Measurements from ENCODE around the gene ZNF791. TPM values are rescaled to one million over a fixed set of nuclear protein-coding genes. Genes with fewer than 3 reads are reported as not detected.
"Not testable (repeated sequence)": the region's sequence is repeated elsewhere in the genome, so short reads cannot be mapped to it uniquely, and the experiment has no call there.

ZNF791 gene
- total RNA-seq, 1 experiment from 2014 or later: 26.0 TPM

DNA sequence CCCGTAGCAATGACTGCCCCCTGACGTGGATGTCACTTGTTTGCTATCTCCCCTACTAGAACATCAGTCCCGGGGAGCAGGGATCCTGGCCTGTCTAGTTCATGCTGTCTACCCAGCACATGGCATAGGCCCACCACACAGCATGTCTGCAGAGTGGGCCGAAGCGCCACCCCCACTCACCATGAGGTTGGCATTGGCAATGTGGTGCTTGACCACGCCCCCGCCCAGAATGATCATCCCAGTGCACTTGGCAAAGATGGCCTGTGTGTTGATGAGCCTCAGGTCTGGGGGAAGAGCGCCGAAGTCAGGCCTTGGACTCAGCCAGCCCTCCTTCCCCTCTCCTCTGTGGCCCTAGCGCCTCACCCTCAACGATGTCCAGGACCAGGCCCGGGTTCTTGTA, 66.2 kb downstream of the ZNF791 start:
- Histone ChIP-seq H3K9me3 (ENCODE audit: low read depth, low read length, poor library complexity, severe bottlenecking) (no peaks in the 10 kb centered on the region), H3K27me3 (replicated peaks; ENCODE audit: insufficient read depth, low read depth, low read length, poor library complexity) (no peaks in the 10 kb centered on the region), H3K4me1 (ENCODE audit: insufficient read depth, low read length, poor library complexity, severe bottlenecking) (no peaks in the 10 kb centered on the region), H3K36me3 (ENCODE audit: insufficient read depth, low read length, poor library complexity, severe bottlenecking) (peaks cover 69% of the 10 kb centered on the region), H3K27ac (ENCODE audit: low read depth, low read length, poor library complexity, severe bottlenecking) (no peak overlapping the region), H3K4me3 (ENCODE audit: low read depth, low read length, poor library complexity, severe bottlenecking) (no peak overlapping the region)
- no TSS peak for BruUV-seq (replicated peaks)
- ChIA-PET POLR2A (ENCODE audit: low non-redundant PET) (no interaction called here), CTCF (interaction anchor here (0.6 kb wide), 2 partner anchors 170 to 171 kb away, joined by 3 read pairs; no protein-coding TSS in a partner anchor)
- intact Hi-C loops (cut with micrococcal nuclease; ENCODE audit: unreplicated experiment): loop anchor here (1.0 to 10.0 kb wide), 2 partner anchors 113 to 622 kb away; partner anchors contain the start of gene ZNF878
- TF ChIP-seq, protein P1, sequence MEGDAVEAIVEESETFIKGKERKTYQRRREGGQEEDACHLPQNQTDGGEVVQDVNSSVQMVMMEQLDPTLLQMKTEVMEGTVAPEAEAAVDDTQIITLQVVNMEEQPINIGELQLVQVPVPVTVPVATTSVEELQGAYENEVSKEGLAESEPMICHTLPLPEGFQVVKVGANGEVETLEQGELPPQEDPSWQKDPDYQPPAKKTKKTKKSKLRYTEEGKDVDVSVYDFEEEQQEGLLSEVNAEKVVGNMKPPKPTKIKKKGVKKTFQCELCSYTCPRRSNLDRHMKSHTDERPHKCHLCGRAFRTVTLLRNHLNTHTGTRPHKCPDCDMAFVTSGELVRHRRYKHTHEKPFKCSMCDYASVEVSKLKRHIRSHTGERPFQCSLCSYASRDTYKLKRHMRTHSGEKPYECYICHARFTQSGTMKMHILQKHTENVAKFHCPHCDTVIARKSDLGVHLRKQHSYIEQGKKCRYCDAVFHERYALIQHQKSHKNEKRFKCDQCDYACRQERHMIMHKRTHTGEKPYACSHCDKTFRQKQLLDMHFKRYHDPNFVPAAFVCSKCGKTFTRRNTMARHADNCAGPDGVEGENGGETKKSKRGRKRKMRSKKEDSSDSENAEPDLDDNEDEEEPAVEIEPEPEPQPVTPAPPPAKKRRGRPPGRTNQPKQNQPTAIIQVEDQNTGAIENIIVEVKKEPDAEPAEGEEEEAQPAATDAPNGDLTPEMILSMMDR (conservative IDR thresholded peaks at IDR 0.05; ENCODE audit: low read depth, low read length): no peak
- TF ChIP-seq EZH2 (IDR thresholded peaks at IDR 0.05; ENCODE audit: borderline replicate concordance, low read depth, low read length, poor library complexity, severe bottlenecking): no peak
- no peak for DNase-seq (ENCODE audit: low spot score)

DNA sequence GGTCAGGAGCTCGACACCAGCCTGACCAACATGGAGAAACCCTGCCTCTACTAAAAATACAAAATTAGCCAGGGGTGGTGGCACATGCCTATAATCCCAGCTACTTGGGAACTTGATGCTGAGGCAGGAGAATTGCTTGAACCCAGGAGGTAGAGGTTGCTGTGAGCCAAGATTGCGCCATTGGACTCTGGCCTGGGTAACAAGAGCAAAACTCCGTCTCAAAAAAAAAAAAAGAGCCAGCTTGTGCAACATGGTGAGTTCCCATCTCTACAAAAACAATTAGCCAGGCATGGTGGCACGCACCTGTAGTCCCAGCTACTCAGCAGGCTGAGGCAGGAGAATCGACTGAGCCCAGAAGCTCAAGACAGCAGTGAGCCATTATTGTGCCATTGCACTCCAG, 67.3 kb downstream of the ZNF791 start:
- not testable (repeated sequence) for H3K27ac ChIP-seq (ENCODE audit: low read depth, low read length, poor library complexity, severe bottlenecking); H3K9me3 ChIP-seq (ENCODE audit: low read depth, low read length, poor library complexity, severe bottlenecking); H3K4me3 ChIP-seq (ENCODE audit: low read depth, low read length, poor library complexity, severe bottlenecking); DNase-seq (ENCODE audit: low spot score); H3K27me3 ChIP-seq (replicated peaks; ENCODE audit: insufficient read depth, low read depth, low read length, poor library complexity); H3K4me1 ChIP-seq (ENCODE audit: insufficient read depth, low read length, poor library complexity, severe bottlenecking); BruUV-seq (replicated peaks)
- ChIA-PET POLR2A (ENCODE audit: low non-redundant PET) (interaction anchor here (0.6 kb wide), 3 partner anchors 26 to 514 kb away, joined by 3 to 6 read pairs (median 4); no protein-coding TSS in a partner anchor), CTCF (interaction anchor here (0.6 to 0.7 kb wide), 3 partner anchors 80 to 1279 kb away, joined by 3 to 6 read pairs (median 3); no protein-coding TSS in a partner anchor)
- H3K36me3 ChIP-seq (ENCODE audit: insufficient read depth, low read length, poor library complexity, severe bottlenecking): peaks cover 62% of the 10 kb centered on the region
- intact Hi-C loops (cut with micrococcal nuclease; ENCODE audit: unreplicated experiment): loop anchor here (10.0 kb wide), 1 partner anchor 623 kb away; the partner anchor contains the start of gene ZNF878

DNA sequence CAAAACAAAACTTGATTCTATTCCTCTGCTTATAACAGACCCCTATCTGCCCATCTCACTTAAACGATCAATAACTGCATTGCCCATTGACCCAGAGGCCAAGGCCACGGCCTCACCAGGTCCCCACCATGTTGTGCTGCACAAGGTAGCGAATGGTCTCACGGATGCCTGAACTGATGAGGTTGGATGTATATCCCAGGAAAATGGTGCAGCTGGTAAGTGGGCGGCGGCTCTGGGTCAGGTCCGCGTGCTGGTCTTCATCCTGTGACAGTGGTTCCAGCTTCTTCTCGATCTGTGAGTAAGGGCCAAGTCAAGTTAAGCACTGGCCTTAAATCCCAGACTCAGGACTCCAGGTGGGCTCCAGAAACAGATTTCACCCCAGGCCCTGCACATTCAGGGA, 69.3 kb downstream of the ZNF791 start:
- Histone ChIP-seq H3K36me3 (ENCODE audit: insufficient read depth, low read length, poor library complexity, severe bottlenecking) (peaks cover 49% of the 10 kb centered on the region), H3K27ac (ENCODE audit: low read depth, low read length, poor library complexity, severe bottlenecking) (no peak overlapping the region), H3K4me1 (ENCODE audit: insufficient read depth, low read length, poor library complexity, severe bottlenecking) (no peaks in the 10 kb centered on the region), H3K27me3 (replicated peaks; ENCODE audit: insufficient read depth, low read depth, low read length, poor library complexity) (no peaks in the 10 kb centered on the region), H3K4me3 (ENCODE audit: low read depth, low read length, poor library complexity, severe bottlenecking) (no peak overlapping the region), H3K9me3 (ENCODE audit: low read depth, low read length, poor library complexity, severe bottlenecking) (no peaks in the 10 kb centered on the region)
- TF ChIP-seq, protein P1 (conservative IDR thresholded peaks at IDR 0.05; ENCODE audit: low read depth, low read length): no peak
- no peak for TF ChIP-seq EZH2 (IDR thresholded peaks at IDR 0.05; ENCODE audit: borderline replicate concordance, low read depth, low read length, poor library complexity, severe bottlenecking)
- BruUV-seq (replicated peaks): no TSS peak
- no peak for DNase-seq (ENCODE audit: low spot score)
- ChIA-PET POLR2A (ENCODE audit: low non-redundant PET) (interaction anchor here (0.6 kb wide), 1 partner anchor 15 kb away, joined by 3 read pairs; no protein-coding TSS in a partner anchor), CTCF (no interaction called here)
- intact Hi-C loops (cut with micrococcal nuclease; ENCODE audit: unreplicated experiment): loop anchor here (5.0 kb wide), 1 partner anchor 112 kb away; the partner anchor contains the start of gene JUNB

Measured in A673 (cell line).